Tongue (tissue), 2 donors: ENCODE measurements around the gene GUCA2B. TPM values are rescaled to one million over a fixed set of nuclear protein-coding genes. Genes with fewer than 3 reads are reported as not detected.

Source experiments
- DNase-seq: peaks from one replicate; pipeline ENCODE4 v3.0.0-alpha.2; 2015
- total RNA-seq: library from RNA; depleted of rRNA; stranded (reverse); fragments of >200 nt; gene quantifications from one replicate; pipeline ENCODE4 v1.2.3, GENCODE V29; 2014

GUCA2B gene
- total RNA-seq, 1 donor from 2014 or later: not detected

GRCh38 chr1:42143896-42144710, 9.1 kb upstream of the GUCA2B start:
- DNase-seq: peak; percentile 84

DNA sequence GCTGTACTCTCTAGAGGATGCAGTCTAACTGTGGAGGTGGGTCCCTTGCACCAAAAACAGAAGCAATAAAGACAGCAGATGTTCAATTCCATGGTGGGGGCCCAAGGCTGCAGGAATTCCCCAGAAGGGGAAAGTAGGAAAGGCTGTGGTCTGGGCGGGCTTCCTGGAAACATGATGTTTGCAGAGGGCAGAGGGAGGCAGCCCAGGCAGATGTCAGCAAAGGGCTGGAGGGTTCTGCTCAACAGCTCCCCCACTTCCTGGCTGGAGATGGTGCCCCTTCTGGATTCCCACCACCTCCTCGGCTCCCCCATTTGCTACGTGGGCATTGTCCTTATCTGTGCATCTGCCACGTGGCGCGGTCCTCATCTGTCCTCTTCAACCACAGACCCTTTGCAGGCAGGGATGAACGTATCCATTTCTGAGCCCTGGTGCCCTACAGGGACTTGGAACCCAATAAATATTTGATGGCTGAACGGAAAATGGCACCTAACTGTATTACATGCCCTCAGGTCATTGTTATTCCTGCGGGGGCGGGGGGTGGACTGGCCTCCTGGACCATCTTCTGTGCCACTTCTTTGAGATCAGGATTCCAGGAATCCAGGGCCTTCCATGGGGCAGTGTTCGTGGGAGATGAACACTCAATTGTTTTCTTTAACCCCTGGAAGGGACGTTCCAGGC, 8.4 kb upstream of the GUCA2B start:
- DNase-seq: peak; percentile 63

GRCh38 chr1:42145389-42145716, 7.9 kb upstream of the GUCA2B start:
- DNase-seq: no peak

DNA sequence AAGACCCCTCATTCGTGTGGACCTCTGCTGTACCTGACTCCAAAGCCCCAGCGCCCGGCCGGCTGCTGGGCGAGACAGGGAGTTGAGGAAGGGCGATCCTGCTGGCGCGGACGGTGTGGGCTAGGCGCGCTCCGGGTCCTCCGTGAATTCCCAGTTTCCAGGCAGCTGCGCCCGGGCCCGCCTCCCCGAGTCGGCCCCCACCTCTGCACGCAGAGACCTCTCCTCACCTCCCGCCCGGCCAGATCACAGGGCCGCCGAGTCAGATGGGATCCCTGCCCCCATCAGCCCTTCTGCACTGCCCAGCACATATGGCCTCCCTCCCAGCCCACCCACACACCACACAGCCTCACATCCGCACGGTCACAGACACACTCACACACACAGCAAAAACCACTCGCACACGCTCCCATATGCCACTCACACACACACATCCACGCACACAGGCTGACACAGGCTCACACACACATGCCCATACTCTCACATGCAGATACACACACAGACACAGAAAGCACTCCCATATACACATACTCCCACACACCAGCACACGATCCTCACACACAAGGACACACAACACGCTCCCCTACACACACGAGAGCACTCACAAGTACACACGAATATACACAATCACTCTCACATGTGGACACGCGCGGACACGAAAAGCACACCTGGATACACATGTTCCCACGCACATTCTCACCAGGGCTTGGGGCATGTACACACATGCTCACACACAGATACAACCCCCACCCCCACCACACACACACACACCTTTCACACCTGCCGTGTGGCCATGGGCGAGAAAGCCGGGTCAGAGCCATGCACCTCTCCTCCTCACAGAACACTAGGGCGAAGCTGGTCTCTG, 7.2 kb upstream of the GUCA2B start:
- no peak for DNase-seq

- peak; percentile 79 for DNase-seq
These were observed 6.4 kb upstream of the GUCA2B start for GRCh38 chr1:42146626-42147320.

DNA sequence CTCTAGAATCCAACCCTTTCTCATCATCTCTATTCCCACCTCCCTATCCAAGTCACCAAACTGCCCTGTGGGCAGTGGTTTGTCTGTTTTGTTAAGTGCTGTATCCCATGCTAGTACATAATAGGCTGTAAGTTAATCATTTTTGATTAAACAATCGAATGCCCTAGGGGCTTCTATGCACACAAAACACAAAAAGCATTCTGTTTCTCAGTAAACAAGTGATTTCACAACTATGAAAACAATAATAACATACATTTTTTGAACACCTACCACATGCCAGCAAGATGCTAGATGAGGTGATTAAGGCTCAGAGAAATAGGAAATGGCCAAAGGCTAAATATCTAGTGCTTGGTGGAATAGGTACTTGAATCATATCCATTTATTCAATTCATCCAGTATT, 5.0 kb upstream of the GUCA2B start:
- no peak for DNase-seq

DNA sequence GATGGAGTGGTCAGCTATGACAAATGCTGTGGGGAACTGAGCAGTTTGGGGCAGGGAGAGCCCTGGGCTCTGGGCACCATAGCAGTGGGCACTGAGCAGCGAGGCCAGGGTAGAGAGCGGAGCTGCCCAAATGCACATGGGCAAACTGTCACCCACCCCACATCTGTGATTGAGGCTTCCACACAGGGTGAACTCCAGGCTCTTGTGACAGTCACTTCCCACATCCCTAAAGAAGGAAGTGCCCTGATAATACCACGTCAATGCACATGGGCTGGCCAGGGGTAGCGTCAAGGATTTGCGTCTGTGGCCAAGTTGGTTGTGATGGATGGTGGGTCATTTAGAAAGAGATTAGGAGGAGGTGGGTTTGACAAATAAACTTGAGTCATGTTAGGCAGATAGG, 2.6 kb upstream of the GUCA2B start:
- no peak for DNase-seq

- DNase-seq: no peak
These were observed 1.1 kb upstream of the GUCA2B start for GRCh38 chr1:42152119-42152518.

- DNase-seq: no peak
These were observed 414 bp downstream of the GUCA2B start for GRCh38 chr1:42153624-42154023.

DNA sequence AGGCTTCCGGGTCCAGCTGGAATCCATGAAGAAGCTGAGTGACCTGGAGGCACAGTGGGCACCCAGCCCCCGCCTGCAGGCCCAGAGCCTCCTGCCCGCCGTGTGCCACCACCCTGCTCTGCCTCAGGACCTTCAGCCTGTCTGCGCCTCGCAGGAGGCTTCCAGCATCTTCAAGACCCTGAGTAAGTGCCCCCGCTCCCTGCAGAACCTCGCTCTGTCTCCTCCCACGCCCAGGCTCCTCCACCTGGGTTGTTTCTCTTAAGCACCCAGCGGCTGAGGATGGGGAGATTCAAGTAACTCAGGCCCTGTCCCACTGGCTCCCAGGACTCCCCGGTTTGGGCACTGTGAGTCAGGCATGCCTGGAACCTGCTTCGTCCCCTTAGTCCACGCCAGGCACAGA, 1.5 kb downstream of the GUCA2B start:
- no peak for DNase-seq

GRCh38 chr1:42155362-42155761, 2.2 kb downstream of the GUCA2B start:
- no peak for DNase-seq

DNA sequence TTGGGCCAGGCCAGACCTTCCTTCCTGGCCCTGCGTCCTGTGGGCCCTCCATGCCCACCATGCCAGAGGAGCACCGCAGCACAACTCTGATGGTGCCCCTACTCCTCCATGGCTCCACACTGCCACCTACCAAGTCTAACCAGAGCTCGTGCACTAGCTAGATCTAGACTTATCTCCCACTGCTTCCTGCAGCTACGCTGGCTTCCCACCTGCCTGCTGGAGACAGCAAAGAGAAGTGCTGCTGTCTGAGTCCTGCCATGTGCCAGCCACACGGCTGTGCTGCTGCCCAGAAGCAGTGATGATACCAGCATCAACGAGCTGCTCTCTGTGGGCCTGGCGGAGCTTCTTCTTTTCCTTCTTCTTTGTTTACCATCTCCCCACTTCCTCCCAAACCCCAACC, 4.5 kb downstream of the GUCA2B start:
- DNase-seq: no peak

- no peak for DNase-seq
These were observed 5.0 kb downstream of the GUCA2B start for GRCh38 chr1:42158189-42158588.

DNA sequence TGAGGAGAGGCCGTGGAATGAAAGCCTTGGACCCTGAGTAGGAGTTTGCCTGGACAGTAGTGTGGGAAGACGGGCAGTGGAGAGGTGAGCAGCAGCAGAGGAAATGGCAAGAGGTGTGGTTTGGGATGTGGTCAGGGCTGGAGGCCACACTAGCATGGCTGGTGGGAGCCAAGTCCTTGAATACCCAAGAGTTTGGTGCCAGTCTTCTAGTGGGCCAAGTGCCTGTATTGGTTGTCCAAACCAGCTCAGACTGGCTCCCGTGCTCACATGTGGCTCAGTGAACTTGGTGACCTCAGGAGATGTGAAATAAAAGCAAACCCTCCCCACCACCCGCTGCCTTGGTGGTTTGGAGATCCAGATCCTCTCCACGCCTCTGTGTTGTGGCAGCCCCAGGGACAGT, 9.0 kb downstream of the GUCA2B start:
- DNase-seq: no peak

DNA sequence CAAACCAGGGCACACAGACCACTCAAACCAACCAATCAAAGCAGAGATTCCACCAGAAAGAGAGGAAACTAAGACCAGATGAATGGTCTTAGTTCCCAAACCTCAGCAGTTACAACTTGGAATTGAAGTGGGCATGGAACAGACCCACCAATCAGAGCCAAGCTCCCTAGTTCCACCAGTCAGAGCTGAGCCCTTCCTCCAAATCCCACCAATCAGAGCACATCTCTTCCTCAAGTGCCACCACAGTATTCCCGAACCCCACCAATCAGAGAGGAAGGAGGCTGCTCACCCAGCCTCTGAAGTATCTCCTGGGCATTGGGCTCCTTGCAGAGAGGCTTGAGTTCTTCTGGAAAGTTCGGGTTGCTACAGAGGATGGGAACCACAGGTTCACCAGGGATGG, 9.9 kb downstream of the GUCA2B start:
- no peak for DNase-seq

GRCh38 chr1:42163536-42164503, 10.6 kb downstream of the GUCA2B start:
- DNase-seq: no peak

- DNase-seq: no peak
These were observed 11.6 kb downstream of the GUCA2B start, which contains the start of gene GUCA2A for GRCh38 chr1:42164551-42165420. TSS of gene GUCA2A (minus strand) at chr1:42164745. CDS start at chr1:42164712, 33 bp downstream.

GRCh38 chr1:42165511-42166210, 12.5 kb downstream of the GUCA2B start:
- DNase-seq: peak; percentile 88
